ENCODE results near the gene ARHGAP26.

The ARHGAP26 gene

GRCh38 chr5:142939006-142939405 is 168.8 kb downstream of the ARHGAP26 start:
- no peak for DNase-seq (ENCODE audit: low read depth)
- no peak for TF ChIP-seq CTCF (IDR thresholded peaks at IDR 0.05; ENCODE audit: insufficient read depth, low read depth, low read length, missing control alignments)
- no peak overlapping the region for H3K4me3 ChIP-seq (ENCODE audit: low read depth, low read length)

GRCh38 chr5:142939884-142940283 is 169.7 kb downstream of the ARHGAP26 start:
- no peak for DNase-seq (ENCODE audit: low read depth)
- H3K4me3 ChIP-seq (ENCODE audit: low read depth, low read length) = no peak overlapping the region
- TF ChIP-seq CTCF (IDR thresholded peaks at IDR 0.05; ENCODE audit: insufficient read depth, low read depth, low read length, missing control alignments) = no peak

GRCh38 chr5:142941245-142941644 is 171.1 kb downstream of the ARHGAP26 start:
- no peak overlapping the region for H3K4me3 ChIP-seq (ENCODE audit: low read depth, low read length)
- TF ChIP-seq CTCF (IDR thresholded peaks at IDR 0.05; ENCODE audit: insufficient read depth, low read depth, low read length, missing control alignments) = no peak
- DNase-seq (ENCODE audit: low read depth) = no peak

- TF ChIP-seq CTCF (IDR thresholded peaks at IDR 0.05; ENCODE audit: insufficient read depth, low read depth, low read length, missing control alignments) = no peak
- DNase-seq (ENCODE audit: low read depth) = no peak
- H3K4me3 ChIP-seq (ENCODE audit: low read depth, low read length) = no peak overlapping the region
These were observed 172.7 kb downstream of the ARHGAP26 start for GRCh38 chr5:142942901-142943300.

GRCh38 chr5:142944140-142944539 is 174.0 kb downstream of the ARHGAP26 start:
- DNase-seq (ENCODE audit: low read depth) = no peak
- TF ChIP-seq CTCF (IDR thresholded peaks at IDR 0.05; ENCODE audit: insufficient read depth, low read depth, low read length, missing control alignments) = no peak
- H3K4me3 ChIP-seq (ENCODE audit: low read depth, low read length) = no peak overlapping the region

DNA sequence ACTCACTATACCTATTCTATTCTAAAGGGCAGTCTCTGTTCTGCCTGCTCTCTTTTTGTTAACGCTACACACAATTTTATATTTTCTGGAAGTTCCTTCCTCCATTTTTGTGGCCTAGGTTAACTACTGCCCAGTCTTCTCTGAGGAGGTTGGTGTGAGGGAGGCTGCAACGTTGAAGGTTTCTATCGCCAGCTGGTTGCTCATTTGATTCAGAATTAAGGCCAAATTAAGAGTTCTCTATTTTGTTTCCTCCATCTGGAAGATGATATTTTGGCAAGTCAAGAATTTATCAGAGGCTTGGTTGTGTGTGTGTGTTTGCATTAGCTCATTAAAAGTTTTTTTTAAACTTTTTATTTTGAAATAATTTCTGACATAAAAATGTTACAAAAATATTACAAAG is 175.1 kb downstream of the ARHGAP26 start:
- DNase-seq (ENCODE audit: low read depth) = no peak
- H3K4me3 ChIP-seq (ENCODE audit: low read depth, low read length) = no peak overlapping the region
- TF ChIP-seq CTCF (IDR thresholded peaks at IDR 0.05; ENCODE audit: insufficient read depth, low read depth, low read length, missing control alignments) = no peak

DNA sequence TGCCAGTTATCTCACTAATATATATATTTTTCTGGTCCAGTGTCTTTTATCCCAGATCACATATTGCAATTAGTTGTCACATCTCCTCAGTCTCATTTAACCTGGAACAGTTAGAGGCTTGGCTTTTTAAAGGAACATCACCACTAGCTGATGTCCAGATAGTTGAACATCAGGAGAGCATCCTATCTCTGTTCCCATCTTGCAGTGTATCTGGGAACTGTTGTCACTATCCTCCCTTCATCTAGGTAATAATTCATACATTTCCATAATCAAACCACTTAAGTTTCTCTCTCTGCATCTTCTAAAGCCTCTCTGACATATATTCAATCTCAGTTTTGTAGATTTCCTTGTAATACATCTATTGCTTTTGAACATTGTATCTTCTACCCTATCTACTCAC is 175.7 kb downstream of the ARHGAP26 start:
- no peak overlapping the region for H3K4me3 ChIP-seq (ENCODE audit: low read depth, low read length)
- DNase-seq (ENCODE audit: low read depth) = no peak
- no peak for TF ChIP-seq CTCF (IDR thresholded peaks at IDR 0.05; ENCODE audit: insufficient read depth, low read depth, low read length, missing control alignments)
